Gastrocnemius medialis (tissue), 4 donors: ENCODE data around the gene MISP.

Experiments
- CTCF ChIP-seq, 5 experiments: fragments of 450-650 bp in 3 of 5; fragments of 200-600 bp in 2 of 5; sonication (generic) in 2 of 5; IDR thresholded peaks in 4 of 5; conservative IDR thresholded peaks in 1 of 5; 1 replicate in 4 of 5; 2 replicates in 1 of 5; pipeline ENCODE4 v1.5.1; 2016 to 2019; ENCODE audit warnings: antibody characterized with exemption in 5 of 5, mild to moderate bottlenecking in 3 of 5, moderate library complexity in 3 of 5
- POLR2A ChIP-seq, 2 donors: fragments of 450-650 bp; IDR thresholded peaks; one replicate each; pipeline ENCODE4 v1.6.1; 2017; ENCODE audit warnings: antibody characterized with exemption in 2 of 2, mild to moderate bottlenecking in 2 of 2, moderate library complexity in 2 of 2

GRCh38 chr19:812049-812746 is 61.3 kb downstream of the MISP start:
- TF ChIP-seq POLR2A (IDR thresholded peaks at IDR 0.05) (no peak), CTCF (IDR thresholded peaks at IDR 0.05 in 4 of 5, conservative IDR thresholded peaks at IDR 0.05 in 1 of 5) (no peak)
